ENCODE results near the gene SUPT20H.
A peak's percentile ranks its signal among the peaks of the same experiment; 100 is the strongest.

The SUPT20H gene

DNA sequence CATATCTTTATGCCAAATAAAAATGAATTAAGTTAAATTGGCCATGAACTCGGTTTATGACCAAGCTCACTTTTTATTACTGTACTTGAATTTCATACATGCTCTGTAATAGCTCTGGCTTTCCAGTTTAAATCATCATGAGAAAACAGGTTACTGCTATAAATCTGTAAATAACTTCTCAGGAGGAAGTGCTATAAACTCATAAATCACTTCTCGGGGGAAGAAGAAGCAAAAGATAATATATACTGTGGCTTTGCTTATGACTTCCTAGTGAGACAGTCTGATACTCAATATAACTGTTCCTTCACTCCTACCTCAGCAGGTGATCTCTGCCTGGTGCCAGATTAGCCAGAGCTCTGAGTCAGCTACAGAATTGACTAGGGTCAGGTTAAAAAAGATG, 12.5 kb downstream of the SUPT20H start (continued):
- TF ChIP-seq ZNF513 (tag by site-specific recombination; IDR thresholded peaks at IDR 0.05) (peak; percentile 71), ZFP41 (tag by site-specific recombination; IDR thresholded peaks at IDR 0.05; ENCODE audit: borderline replicate concordance) (no peak), TRIM28 (IDR thresholded peaks at IDR 0.05; ENCODE audit: borderline replicate concordance, low read length) (no peak), ZNF610 (tag by site-specific recombination; IDR thresholded peaks at IDR 0.05; ENCODE audit: borderline replicate concordance) (0 out of 2 replicates have a peak, but pooled peaks have one; percentile 56), IKZF3 (tag by site-specific recombination; IDR thresholded peaks at IDR 0.05) (peak; percentile 99), ZSCAN23 (tag by site-specific recombination; IDR thresholded peaks at IDR 0.05) (peak; percentile 94), ZNF140 (tag by site-specific recombination; IDR thresholded peaks at IDR 0.05) (no peak), ZSCAN5A (tag by site-specific recombination; IDR thresholded peaks at IDR 0.05) (no peak), SCRT2 (tag by site-specific recombination; IDR thresholded peaks at IDR 0.05) (peak; percentile 93), ZNF529 (tag by site-specific recombination; IDR thresholded peaks at IDR 0.05; ENCODE audit: insufficient replicate concordance) (no peak), SP7 (tag by site-specific recombination; IDR thresholded peaks at IDR 0.05) (peak; percentile 93), GLI2 (tag by site-specific recombination; IDR thresholded peaks at IDR 0.05; ENCODE audit: borderline replicate concordance, low read depth) (peak; percentile 98), ZBTB8A (tag by site-specific recombination; IDR thresholded peaks at IDR 0.05) (peak; percentile 73; the same call in 1 of the 2 replicates), ZFP69B (tag by site-specific recombination; IDR thresholded peaks at IDR 0.05) (peak; percentile 81; the same call in 1 of the 2 replicates), SP3 (tag by site-specific recombination; IDR thresholded peaks at IDR 0.05) (no peak), KLF9 (tag by site-specific recombination; IDR thresholded peaks at IDR 0.05; ENCODE audit: low read depth) (0 out of 2 replicates have a peak, but pooled peaks have one; percentile 30), ZNF571 (tag by site-specific recombination; IDR thresholded peaks at IDR 0.05) (no peak), EGR2 (tag by site-specific recombination; IDR thresholded peaks at IDR 0.05; ENCODE audit: low read depth) (no peak), ZBTB11 (tag by site-specific recombination; conservative IDR thresholded peaks at IDR 0.05; ENCODE audit: low read depth) (no peak), ZBTB1 (tag by site-specific recombination; IDR thresholded peaks at IDR 0.05) (no peak)
- TF ChIP-seq, protein P1, sequence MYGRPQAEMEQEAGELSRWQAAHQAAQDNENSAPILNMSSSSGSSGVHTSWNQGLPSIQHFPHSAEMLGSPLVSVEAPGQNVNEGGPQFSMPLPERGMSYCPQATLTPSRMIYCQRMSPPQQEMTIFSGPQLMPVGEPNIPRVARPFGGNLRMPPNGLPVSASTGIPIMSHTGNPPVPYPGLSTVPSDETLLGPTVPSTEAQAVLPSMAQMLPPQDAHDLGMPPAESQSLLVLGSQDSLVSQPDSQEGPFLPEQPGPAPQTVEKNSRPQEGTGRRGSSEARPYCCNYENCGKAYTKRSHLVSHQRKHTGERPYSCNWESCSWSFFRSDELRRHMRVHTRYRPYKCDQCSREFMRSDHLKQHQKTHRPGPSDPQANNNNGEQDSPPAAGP (tag by site-specific recombination; IDR thresholded peaks at IDR 0.05), result no peak
- TF ChIP-seq, protein P2, sequence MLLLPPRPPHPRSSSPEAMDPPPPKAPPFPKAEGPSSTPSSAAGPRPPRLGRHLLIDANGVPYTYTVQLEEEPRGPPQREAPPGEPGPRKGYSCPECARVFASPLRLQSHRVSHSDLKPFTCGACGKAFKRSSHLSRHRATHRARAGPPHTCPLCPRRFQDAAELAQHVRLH (tag by site-specific recombination; IDR thresholded peaks at IDR 0.05), result peak; percentile 98
- TF ChIP-seq, protein P3, sequence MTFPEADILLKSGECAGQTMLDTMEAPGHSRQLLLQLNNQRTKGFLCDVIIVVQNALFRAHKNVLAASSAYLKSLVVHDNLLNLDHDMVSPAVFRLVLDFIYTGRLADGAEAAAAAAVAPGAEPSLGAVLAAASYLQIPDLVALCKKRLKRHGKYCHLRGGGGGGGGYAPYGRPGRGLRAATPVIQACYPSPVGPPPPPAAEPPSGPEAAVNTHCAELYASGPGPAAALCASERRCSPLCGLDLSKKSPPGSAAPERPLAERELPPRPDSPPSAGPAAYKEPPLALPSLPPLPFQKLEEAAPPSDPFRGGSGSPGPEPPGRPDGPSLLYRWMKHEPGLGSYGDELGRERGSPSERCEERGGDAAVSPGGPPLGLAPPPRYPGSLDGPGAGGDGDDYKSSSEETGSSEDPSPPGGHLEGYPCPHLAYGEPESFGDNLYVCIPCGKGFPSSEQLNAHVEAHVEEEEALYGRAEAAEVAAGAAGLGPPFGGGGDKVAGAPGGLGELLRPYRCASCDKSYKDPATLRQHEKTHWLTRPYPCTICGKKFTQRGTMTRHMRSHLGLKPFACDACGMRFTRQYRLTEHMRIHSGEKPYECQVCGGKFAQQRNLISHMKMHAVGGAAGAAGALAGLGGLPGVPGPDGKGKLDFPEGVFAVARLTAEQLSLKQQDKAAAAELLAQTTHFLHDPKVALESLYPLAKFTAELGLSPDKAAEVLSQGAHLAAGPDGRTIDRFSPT (tag by site-specific recombination; IDR thresholded peaks at IDR 0.05), result peak; percentile 96
- TF ChIP-seq, protein P4, sequence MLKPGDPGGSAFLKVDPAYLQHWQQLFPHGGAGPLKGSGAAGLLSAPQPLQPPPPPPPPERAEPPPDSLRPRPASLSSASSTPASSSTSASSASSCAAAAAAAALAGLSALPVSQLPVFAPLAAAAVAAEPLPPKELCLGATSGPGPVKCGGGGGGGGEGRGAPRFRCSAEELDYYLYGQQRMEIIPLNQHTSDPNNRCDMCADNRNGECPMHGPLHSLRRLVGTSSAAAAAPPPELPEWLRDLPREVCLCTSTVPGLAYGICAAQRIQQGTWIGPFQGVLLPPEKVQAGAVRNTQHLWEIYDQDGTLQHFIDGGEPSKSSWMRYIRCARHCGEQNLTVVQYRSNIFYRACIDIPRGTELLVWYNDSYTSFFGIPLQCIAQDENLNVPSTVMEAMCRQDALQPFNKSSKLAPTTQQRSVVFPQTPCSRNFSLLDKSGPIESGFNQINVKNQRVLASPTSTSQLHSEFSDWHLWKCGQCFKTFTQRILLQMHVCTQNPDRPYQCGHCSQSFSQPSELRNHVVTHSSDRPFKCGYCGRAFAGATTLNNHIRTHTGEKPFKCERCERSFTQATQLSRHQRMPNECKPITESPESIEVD (tag by site-specific recombination; IDR thresholded peaks at IDR 0.05), result peak; percentile 100
- TF ChIP-seq, protein P5, sequence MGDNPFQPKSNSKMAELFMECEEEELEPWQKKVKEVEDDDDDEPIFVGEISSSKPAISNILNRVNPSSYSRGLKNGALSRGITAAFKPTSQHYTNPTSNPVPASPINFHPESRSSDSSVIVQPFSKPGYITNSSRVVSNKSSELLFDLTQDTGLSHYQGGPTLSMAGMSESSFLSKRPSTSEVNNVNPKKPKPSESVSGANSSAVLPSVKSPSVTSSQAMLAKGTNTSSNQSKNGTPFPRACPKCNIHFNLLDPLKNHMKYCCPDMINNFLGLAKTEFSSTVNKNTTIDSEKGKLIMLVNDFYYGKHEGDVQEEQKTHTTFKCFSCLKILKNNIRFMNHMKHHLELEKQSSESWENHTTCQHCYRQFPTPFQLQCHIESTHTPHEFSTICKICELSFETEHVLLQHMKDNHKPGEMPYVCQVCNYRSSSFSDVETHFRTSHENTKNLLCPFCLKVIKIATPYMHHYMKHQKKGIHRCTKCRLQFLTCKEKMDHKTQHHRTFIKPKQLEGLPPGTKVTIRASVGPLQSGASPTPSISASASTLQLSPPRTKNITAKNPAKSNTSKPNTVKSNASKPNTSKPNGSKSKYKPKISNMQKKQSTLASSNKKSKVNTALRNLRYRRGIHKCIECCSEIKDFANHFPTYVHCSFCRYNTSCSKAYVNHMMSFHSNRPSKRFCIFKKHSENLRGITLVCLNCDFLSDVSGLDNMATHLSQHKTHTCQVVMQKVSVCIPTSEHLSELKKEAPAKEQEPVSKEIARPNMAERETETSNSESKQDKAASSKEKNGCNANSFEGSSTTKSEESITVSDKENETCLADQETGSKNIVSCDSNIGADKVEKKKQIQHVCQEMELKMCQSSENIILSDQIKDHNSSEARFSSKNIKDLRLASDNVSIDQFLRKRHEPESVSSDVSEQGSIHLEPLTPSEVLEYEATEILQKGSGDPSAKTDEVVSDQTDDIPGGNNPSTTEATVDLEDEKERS (tag by site-specific recombination; IDR thresholded peaks at IDR 0.05), result no peak

All from HEK293 (cell line).